GM21825 (cell line): ENCODE measurements around the gene SOS1.
"Not testable (repeated sequence)": the region's sequence is repeated elsewhere in the genome, so short reads cannot be mapped to it uniquely, and the experiment has no call there.

Experiments used
- ATAC-seq: cut with Tn5 transposase; IDR thresholded peaks from one replicate; pipeline ENCODE4 v1.9.1; 2021; ENCODE audit warnings: mild to moderate bottlenecking, moderate library complexity; ENCODE audit not compliant: unreplicated experiment

The SOS1 gene

GRCh38 chr2:39107724-39108273 is 13.1 kb downstream of the SOS1 start:
- ATAC-seq, result no peak

DNA sequence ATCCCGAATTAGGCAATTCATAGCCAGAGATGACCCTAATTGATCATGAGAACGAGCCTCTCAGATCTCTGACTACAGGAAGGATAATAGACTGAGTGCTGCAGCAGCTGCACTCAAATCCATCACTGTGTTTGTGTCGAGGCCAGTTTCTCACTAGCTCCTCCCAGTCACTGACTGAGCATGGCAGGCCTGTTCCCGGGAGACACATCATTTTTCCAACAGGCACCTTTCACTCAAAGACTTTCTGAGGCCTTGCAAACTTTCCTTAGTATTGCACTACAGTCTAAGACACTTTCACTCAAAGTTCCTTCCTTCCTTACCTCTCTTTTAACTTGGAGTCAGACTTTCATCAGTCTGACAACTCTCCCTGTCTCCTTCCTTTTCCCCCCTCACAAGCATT is 13.7 kb downstream of the SOS1 start:
- no peak for ATAC-seq

- ATAC-seq, result peak; percentile 71
Observed at GRCh38 chr2:39099870-39100728, 20.8 kb downstream of the SOS1 start.

DNA sequence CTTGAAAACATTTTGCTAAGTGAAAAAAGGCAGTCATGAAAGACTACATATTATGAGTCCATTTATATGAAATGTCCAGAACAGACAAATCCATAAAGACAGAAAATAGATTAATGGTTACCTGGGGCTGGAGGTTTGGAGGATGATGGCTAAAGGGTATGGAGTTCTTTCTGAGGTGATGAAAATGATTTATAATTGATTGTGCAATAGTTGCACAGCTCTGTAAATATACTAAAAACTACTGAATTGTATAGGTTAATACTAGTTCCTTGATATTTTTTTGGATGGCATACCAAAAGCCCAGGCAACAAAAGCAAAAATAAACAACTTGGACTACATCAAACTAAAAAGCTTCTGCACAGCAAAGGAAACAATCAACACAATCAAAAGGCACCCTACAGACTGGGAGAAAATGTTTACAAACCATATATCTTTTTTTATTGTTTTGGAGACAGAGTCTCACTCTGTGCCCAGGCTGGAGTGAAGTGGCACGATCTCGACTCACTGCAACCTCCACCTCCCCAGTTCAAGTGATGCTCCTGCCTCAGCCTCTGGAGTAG is 21.5 kb downstream of the SOS1 start:
- no peak for ATAC-seq

DNA sequence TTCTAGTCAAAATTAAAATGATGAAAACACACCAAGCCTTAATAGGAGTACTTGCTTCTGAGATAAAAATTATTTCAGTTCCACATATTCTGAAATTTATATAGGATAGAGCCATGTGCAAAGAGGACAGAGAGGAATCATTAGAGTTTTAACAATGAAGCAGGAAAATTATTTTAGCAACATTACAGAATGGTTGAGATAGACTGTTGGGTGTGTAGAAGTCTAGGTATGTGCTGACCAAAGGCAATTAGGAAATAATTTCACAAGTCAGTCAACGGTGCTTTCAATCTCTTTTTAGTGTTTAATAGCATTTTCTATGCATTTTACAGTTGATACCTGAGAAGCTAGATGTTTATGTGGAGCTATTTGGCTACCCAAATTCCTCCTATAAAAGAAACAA is 25.2 kb downstream of the SOS1 start:
- ATAC-seq, result no peak

GRCh38 chr2:39094717-39095363 is 26.0 kb downstream of the SOS1 start:
- ATAC-seq, result peak; percentile 89

- no peak for ATAC-seq
Observed at GRCh38 chr2:39093218-39093898, 27.5 kb downstream of the SOS1 start.

DNA sequence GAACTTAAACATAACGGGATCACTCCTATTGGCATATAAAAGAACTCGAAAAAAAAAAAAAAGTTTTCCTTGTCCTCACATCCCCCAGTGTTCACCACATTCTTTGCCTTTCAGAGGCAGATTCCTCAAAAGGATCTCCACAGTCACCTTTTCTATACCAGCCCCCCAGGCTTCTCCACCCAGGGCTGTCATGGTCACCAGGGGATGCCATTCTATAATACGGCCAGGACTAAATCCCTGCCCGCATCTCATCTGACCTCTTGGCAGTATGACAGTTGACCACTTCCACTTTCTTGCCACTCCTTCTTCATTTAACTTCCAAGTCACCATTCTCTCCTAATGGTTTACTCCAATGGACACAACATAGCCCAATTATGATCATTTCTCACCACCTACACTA is 29.3 kb downstream of the SOS1 start:
- no peak for ATAC-seq

DNA sequence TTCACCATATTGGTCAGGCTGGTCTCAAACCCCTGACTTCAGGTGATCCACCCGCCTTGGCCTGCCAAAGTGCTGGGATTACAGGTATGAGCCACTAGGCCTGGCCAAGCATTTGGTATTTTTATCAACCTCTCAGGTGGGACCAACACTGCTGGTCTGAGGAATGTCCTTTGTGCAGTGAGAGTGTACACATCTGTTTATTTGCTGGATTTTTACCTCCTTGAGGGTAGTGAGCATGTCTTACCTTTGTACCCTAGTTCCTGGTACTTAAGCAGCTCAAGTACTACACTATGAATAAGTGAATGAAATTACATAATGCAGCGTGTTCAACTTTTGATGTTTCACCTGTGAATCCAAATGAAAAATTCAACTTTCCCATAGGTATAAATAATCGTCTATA is 29.8 kb downstream of the SOS1 start:
- no peak for ATAC-seq

- no peak for ATAC-seq
Observed at GRCh38 chr2:39080152-39080551, 40.7 kb downstream of the SOS1 start.

DNA sequence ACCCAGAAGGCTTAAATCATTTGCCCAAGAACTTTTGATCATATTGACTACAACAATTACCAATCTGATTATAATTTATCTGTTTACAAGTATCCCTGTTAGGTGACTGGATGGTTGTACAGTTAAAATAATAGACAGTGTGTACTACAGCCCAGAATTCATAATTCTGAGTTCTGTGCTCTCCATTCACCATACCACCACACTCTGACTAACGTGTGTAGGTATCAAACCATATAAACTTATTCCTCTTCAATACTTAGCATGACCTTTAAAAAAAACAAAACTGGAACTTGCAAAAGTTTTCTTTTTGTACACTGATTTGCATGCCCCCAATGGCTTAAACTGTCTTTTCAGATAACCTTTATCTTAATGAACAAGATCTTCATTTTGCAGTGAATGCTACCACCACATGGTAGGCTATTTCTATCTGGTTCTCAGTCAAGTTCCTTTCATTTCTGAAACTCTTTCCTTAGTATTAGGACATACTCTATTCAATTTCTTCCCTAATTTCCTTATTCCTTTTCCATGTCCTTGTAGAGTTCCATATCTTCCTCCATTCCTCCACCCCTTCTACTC is 50.9 kb downstream of the SOS1 start:
- no peak for ATAC-seq

- ATAC-seq, result no peak
Observed at GRCh38 chr2:39069136-39069515, 51.7 kb downstream of the SOS1 start.

GRCh38 chr2:39068299-39069135 is 52.3 kb downstream of the SOS1 start:
- no peak for ATAC-seq

GRCh38 chr2:39065616-39066015 is 55.2 kb downstream of the SOS1 start:
- no peak for ATAC-seq

DNA sequence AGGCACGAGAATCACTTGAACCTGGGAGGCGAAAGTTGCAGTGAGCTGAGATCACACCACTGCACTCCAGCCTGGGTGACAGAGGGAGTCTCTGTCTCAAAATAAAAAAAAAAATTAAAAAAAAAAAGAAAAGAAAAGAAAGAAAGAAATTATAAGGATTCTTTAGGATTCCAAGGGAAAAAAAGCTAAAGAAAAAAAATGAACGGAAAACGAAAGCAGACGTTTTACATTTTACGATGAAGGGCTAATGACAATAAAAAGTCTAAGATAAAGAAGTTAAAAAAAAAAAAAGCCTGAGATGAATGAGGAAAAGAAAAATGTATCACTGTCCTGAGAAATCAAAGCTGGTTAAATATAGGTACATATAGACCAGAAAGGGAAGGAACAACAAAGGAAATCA is 58.5 kb downstream of the SOS1 start:
- ATAC-seq, result no peak

DNA sequence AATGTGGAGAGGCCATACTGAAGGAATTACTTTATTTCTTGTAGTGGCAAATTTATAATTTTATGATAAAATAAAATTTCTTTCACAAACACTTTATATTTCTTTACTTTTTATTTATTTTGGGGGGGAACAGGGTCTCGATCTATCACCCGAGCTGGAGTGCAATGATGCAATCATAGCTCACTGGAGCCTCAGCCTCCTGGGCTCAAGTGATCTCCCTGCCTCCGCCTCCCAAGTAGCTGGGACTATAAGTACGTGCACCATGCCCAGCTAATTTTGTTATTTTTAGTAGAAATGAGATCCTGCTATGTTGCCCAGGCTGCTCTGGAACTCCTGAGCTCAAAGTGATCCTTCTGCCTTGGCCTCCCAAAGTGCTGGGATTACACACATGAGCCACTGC is 59.6 kb downstream of the SOS1 start:
- ATAC-seq, result no peak

DNA sequence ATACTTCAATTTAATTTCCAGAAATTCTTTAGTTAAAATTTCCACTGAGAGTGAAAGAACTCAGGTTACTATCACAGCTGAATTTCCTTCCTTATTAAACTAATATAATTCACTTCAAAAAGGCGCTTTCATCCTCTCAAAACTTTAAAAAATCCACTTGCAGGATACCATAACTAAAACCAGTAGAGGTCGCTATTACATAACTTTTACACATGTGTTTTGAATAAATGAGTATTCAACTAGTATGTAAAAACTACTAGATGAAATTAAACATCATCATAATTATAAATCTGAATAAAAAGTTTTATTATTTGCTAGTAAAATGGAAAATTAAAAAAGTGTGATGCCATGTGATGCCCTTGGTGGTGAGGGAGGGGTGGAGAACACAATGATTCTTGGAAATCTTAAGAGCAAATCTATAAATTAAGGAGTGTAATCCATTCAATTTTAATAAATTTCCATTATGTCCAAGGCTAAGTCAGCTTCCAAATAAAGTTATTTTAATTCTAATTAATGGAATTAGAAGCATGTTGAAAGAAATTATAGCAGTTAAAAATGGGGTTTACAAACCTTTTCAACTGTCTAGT is 61.4 kb downstream of the SOS1 start:
- ATAC-seq, result no peak

GRCh38 chr2:39058101-39058500 is 62.8 kb downstream of the SOS1 start:
- ATAC-seq, result no peak

GRCh38 chr2:39052665-39053064 is 68.2 kb downstream of the SOS1 start:
- not testable (repeated sequence) for ATAC-seq

GRCh38 chr2:39050109-39050508 is 70.7 kb downstream of the SOS1 start:
- no peak for ATAC-seq
